Left ventricle myocardium inferior (tissue), 1 donor: ENCODE measurements around the gene NCAM2. TPM values are rescaled to one million over a fixed set of nuclear protein-coding genes. Genes with fewer than 3 reads are reported as not detected.

Experiments used
- DNase-seq: peaks from one replicate; pipeline ENCODE4 v3.0.0-alpha.2; 2020
- H3K27ac ChIP-seq: fragments of 200-600 bp; replicated peaks from 2 replicates; pipeline ENCODE4 v1.8.0; 2021
- H3K27me3 ChIP-seq: fragments of 200-600 bp; 2 replicates; pipeline ENCODE4 v1.8.0; 2021; ENCODE audit warnings: low read depth
- H3K36me3 ChIP-seq: fragments of 200-600 bp; 2 replicates; pipeline ENCODE4 v1.8.0; 2021
- H3K4me1 ChIP-seq: fragments of 200-600 bp; 2 replicates; pipeline ENCODE4 v1.8.0; 2021
- H3K4me3 ChIP-seq: fragments of 200-600 bp; 2 replicates; pipeline ENCODE4 v1.8.0; 2021; ENCODE audit warnings: mild to moderate bottlenecking, moderate library complexity
- H3K9me3 ChIP-seq: fragments of 200-600 bp; replicated peaks from 2 replicates; pipeline ENCODE4 v1.8.0; 2021
- CTCF ChIP-seq: fragments of 200-600 bp; IDR thresholded peaks from 2 replicates; pipeline ENCODE4 v1.8.0; 2021; ENCODE audit warnings: antibody characterized with exemption, mild to moderate bottlenecking, borderline replicate concordance
- intact Hi-C: fragments of 100-400 bp; cut with micrococcal nuclease; formaldehyde crosslinking; loops from one replicate; pipeline ENCODE4 v1.11.0; 2022
- long read RNA-seq: library from polyadenylated mRNA; unstranded; transcript quantifications from one replicate; pipeline ENCODE4 v2.0.0, GENCODE V29; 2021
- total RNA-seq: library from RNA; stranded (reverse); fragmentation: NEBNext Ultra II Directional; extraction: Animal tissue kit (Norgen Biotek cat#: 25700); gene quantifications from one replicate; pipeline ENCODE4 v1.2.1, GENCODE V29; 2021
- donor health status: DM: no; HTN: yes; CAD: no; lungs with severe emphysema.

The NCAM2 gene
- 4.4 TPM for total RNA-seq
- long read RNA-seq, full-length matches to known transcripts: 2 of 4 reads
- long read RNA-seq, partial matches to known transcripts: 1 of 4 reads
- long read RNA-seq, other reads (novel, unspliced or antisense): 1 of 4 reads

- Histone ChIP-seq H3K27me3 (peaks cover 50% of the 10 kb centered on the region), H3K4me3 (peak within 1 kb of the TSS; percentile 73), H3K36me3 (no peaks in the 10 kb centered on the region), H3K27ac (peak within 1 kb of the TSS; percentile 63), H3K4me1 (peaks cover 25% of the 10 kb centered on the region), H3K9me3 (no peaks in the 10 kb centered on the region)
- peak; percentile 79 for DNase-seq
- TF ChIP-seq CTCF: no peak
- intact Hi-C loops: no loop called here
These were observed at the start of gene NCAM2 for GRCh38 chr21:20997636-20998455. NCAM2 (plus strand) TSS chr21:20998409.

- intact Hi-C loops: no loop called here
These were observed 48.3 kb upstream of the NCAM2 start for GRCh38 chr21:20949884-20950283.

GRCh38 chr21:20965816-20966215, 32.4 kb upstream of the NCAM2 start:
- Histone ChIP-seq H3K9me3 (no peaks in the 10 kb centered on the region), H3K27ac (no peak overlapping the region), H3K27me3 (no peaks in the 10 kb centered on the region), H3K4me1 (no peaks in the 10 kb centered on the region), H3K36me3 (no peaks in the 10 kb centered on the region), H3K4me3 (no peak overlapping the region)
- DNase-seq: no peak
- intact Hi-C loops: no loop called here
- no peak for TF ChIP-seq CTCF

More at GRCh38 chr21:20949884-20950283, 48.3 kb upstream of the NCAM2 start:
- H3K4me3 ChIP-seq: no peak overlapping the region
- no peaks in the 10 kb centered on the region for H3K36me3 ChIP-seq
- H3K27ac ChIP-seq: no peak overlapping the region
- DNase-seq: no peak
- no peaks in the 10 kb centered on the region for H3K9me3 ChIP-seq
- no peaks in the 10 kb centered on the region for H3K4me1 ChIP-seq
- no peak for TF ChIP-seq CTCF
- no peaks in the 10 kb centered on the region for H3K27me3 ChIP-seq

- Histone ChIP-seq H3K4me1 (no peaks in the 10 kb centered on the region), H3K36me3 (no peaks in the 10 kb centered on the region), H3K27me3 (no peaks in the 10 kb centered on the region), H3K9me3 (no peaks in the 10 kb centered on the region), H3K27ac (no peak overlapping the region), H3K4me3 (no peak overlapping the region)
- TF ChIP-seq CTCF: no peak
- DNase-seq: no peak
- intact Hi-C loops: no loop called here
These were observed 29.8 kb upstream of the NCAM2 start for GRCh38 chr21:20968391-20968790.

- H3K4me3 ChIP-seq: no peak overlapping the region
- intact Hi-C loops: no loop called here
- H3K9me3 ChIP-seq: no peaks in the 10 kb centered on the region
- no peak for TF ChIP-seq CTCF
- H3K27ac ChIP-seq: no peak overlapping the region
- no peaks in the 10 kb centered on the region for H3K36me3 ChIP-seq
- H3K4me1 ChIP-seq: no peaks in the 10 kb centered on the region
- no peak for DNase-seq
- H3K27me3 ChIP-seq: no peaks in the 10 kb centered on the region
These were observed 27.5 kb upstream of the NCAM2 start for GRCh38 chr21:20970691-20971090.
